Measurements from ENCODE around the gene ZFP69B.
"Not testable (repeated sequence)": the region's sequence is repeated elsewhere in the genome, so short reads cannot be mapped to it uniquely, and the experiment has no call there.

Gene ZFP69B

GRCh38 chr1:40435876-40436275 lies 14.4 kb upstream of the ZFP69B start:
- no peak for DNase-seq (ENCODE audit: low spot score)

GRCh38 chr1:40438391-40439015 lies 11.8 kb upstream of the ZFP69B start:
- DNase-seq (ENCODE audit: low spot score): peak; percentile 17

DNA sequence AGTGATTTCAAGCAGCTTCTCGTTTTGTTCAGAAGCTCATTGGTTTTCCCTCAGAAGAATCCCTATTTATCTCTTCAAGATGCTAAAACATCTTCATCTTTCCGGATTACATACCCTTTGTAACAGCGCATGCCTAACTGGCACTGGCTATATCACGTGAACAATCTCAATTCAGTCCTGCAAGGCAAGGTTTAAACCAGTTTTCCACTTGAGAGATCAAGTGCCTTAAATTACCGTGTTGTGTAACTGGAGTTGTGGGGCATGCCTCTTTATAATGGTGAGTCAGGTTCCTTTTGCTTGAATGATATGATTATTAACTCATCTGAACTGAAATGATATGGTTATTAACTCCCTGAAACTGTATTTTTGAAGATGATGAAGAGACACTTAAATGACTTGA lies 11.0 kb upstream of the ZFP69B start:
- DNase-seq (ENCODE audit: low spot score): no peak

- peak; percentile 86 for DNase-seq (ENCODE audit: low spot score)
Measured at GRCh38 chr1:40450495-40451237, 390 bp downstream of the ZFP69B start.

- no peak for DNase-seq (ENCODE audit: low spot score)
Measured at GRCh38 chr1:40451238-40451585, 936 bp downstream of the ZFP69B start.

DNA sequence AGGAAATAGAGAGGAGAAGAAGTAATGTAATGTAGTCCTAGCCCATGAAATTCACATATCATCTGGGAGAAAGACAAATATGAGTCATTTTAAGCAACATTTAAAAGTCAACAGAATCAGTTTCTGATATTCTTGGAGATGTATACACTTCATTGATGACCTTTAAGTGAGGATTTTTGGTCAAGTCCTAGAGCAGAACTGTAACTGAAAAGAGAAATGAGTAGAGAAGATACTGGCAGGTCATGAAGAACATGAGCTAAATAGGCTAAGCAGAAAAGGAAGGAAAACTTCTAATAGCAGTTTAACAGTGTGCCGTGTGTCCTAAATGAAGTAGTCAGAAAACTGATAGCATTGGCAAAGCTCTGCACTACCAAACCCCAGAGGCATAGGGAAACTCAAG lies 4.6 kb downstream of the ZFP69B start:
- no peak for DNase-seq (ENCODE audit: low spot score)

GRCh38 chr1:40462956-40463590 lies 12.8 kb downstream of the ZFP69B start:
- no peak for DNase-seq (ENCODE audit: low spot score)

GRCh38 chr1:40469327-40469726 lies 19.1 kb downstream of the ZFP69B start:
- DNase-seq (ENCODE audit: low spot score): no peak

DNA sequence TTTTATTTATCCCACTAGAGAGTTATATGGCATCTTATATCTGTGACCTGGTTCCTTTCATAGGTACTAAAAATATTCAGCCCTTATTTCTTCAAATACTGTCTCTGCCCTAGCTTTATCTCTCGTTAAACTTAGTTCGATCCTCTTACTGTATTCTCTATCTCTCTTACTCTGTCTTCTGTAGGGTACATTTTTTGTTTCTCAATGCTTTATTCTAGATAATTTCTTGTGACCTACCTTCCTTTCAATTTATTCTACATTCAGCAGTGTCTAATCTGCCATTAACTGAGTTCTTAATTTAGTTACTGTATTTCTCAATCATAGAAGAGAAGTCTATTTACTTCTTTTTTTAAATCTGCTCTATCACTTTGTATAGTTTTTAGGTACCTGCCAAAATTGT lies 25.0 kb downstream of the ZFP69B start:
- DNase-seq (ENCODE audit: low spot score): no peak

DNA sequence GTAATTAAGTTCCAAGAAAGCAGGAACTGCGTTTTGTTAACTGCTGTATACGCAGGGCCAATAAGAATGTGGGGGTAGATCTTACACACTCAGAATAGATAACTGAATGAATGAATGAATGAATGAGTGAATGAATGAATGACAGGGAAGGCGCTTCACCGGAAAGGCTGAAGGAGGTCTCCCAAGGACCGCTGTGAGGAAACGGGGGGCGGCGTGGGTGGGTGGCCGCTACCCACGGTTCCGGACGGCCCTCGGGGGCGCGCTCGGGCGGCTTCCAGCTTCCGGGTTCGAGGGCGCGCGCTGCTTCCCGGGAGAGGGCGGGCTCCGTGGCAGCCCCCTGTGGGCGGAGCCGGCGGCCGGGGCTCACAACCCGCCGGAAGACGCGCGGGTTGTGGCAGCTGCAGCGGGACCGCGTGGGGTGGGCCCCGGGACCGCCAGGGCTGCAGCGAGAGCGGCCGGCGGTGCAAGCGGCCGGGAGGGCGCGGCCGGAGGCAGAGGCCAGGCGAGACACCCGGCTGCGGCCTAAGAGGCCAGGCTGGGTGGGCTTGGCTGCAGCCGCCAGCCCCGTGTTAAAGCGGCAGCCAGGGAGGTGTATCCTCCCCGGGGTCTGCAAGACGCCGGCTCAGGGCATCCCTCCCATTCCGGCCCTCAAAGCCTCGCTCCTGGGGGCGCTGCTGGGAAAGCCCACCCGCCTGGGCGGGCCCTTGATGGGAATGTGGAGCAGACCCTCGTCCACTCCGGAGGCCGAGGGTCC lies 26.8 kb downstream of the ZFP69B start, which contains the start of gene ZFP69:
ZFP69 (plus strand) TSS at position 367 of the 754 bp plus-strand sequence. CDS start 2,072 bp downstream, outside the sequence.
- DNase-seq (ENCODE audit: low spot score): peak; percentile 48

DNA sequence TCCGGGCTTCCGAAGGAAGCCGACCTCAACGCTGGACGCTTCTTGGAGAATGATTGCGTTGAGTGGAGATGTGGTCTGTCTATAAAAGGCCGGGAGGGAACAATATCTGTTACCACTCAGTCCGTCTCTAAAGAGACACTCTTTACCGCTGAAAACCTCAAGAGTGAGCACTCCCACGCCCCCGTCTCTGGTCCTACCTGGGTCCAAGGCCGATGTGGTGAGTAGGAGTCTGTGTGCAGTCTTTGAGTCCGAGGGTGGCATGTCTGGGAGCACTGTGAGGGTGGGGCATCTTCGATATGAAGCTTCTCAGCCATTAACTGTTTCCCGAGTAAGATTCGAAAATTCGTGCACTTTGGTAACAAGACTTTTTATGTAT lies 27.4 kb downstream of the ZFP69B start:
- no peak for DNase-seq (ENCODE audit: low spot score)

DNA sequence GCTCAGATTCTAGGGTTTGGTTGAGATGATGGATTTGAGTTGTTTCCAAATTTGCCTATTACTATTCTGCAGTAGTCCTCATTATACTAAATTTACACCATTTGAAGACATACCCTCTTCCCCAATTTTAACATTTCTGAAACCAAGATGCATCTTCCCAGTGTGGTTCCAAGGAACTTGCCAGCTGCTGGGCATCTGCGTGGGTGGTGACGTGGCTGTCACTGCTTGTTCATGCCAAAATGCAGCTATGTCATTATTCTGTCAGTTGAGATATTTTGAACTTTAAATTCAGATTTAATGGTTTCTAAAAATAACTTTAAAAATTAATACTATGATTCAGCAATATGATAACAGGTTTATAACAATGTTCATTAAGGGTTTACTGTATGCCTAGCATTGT lies 28.0 kb downstream of the ZFP69B start:
- no peak for DNase-seq (ENCODE audit: low spot score)

DNA sequence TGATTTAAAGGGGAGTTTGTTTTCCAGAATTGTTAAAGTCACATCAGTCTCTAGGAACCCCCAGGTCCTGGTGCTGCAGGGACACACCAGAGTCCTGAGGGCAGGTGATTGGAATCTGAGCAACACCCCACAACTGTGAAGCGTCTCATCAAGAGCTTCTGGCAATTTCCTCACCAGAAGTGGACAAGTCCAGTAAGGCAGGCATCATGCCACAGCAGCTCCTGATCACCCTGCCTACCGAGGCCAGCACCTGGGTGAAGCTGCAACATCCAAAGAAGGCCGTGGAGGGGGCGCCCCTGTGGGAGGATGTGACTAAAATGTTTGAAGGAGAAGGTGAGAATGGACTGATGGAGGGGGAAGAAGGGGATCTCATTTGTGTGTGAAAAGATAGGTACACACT lies 28.9 kb downstream of the ZFP69B start:
- DNase-seq (ENCODE audit: low spot score): no peak

DNA sequence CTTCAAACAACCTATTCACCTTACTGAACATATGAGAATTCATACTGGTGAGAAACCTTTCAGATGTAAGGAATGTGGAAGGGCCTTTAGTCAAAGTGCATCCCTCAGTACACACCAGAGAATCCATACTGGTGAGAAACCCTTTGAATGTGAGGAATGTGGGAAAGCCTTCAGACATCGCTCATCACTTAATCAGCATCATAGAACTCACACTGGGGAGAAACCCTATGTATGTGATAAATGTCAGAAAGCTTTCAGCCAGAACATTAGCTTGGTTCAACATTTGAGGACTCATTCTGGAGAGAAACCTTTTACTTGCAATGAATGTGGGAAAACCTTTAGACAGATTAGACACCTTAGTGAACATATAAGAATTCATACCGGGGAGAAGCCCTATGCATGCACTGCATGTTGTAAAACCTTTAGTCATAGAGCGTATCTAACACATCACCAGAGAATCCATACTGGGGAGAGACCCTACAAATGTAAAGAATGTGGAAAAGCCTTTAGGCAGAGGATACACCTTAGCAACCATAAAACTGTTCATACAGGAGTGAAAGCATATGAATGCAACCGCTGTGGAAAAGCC lies 45.1 kb downstream of the ZFP69B start:
- DNase-seq (ENCODE audit: low spot score): no peak

DNA sequence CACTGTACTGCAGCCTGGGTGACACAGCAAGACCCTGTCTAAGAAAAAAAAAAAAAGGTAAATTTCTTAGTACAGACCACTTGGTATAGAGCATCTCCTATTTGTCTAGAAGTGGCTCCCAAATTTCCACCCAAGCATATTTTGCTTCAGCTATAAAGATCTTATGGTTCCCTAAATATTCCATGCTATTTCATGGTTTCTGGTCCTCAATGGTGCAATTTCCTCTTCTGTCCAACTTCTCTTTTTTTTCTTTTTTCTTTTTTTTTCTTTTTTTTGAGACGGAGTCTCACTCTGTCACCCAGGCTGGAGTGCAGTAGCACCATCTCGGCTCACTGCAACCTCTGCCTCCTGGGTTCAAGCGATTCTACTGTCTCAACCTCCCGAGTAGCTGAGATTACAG lies 52.4 kb downstream of the ZFP69B start:
- not testable (repeated sequence) for DNase-seq (ENCODE audit: low spot score)

- DNase-seq (ENCODE audit: low spot score): no peak
Measured at GRCh38 chr1:40507973-40508372, 57.7 kb downstream of the ZFP69B start.

GRCh38 chr1:40508375-40509341 lies 58.4 kb downstream of the ZFP69B start, which contains the start of gene EXO5:
Gene EXO5 (plus strand): TSS chr1:40508767. CDS start chr1:40514545, 5,778 bp downstream.
- peak; percentile 82 for DNase-seq (ENCODE audit: low spot score)
